ENCODE measurements around the gene KLHL29.

KLHL29 gene

DNA sequence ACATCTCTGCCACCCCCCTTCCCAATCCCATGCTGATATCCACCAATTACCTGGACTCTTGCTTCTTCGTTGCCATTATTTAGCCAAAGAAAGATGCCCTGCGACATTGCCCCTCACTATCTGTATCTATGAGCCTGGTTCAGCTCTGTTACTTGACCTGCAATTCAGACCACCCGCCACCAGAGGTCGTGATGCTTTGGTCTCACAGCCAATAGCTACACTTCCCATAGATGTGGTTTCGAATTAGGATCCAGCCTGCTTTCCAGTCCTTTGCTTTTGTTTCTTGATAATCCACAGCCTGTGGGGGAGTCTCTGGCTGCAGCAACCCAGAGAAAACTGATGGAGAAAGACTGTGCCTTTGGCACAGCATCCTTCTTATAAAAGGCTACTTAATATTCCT lies 239.4 kb downstream of the KLHL29 start:
- H3K4me3 ChIP-seq (ENCODE audit: low read depth, low read length): no peak overlapping the region
- peak; percentile 57 for DNase-seq (ENCODE audit: low read depth)
- TF ChIP-seq POLR2A (IDR thresholded peaks at IDR 0.05; ENCODE audit: extremely low read depth, insufficient read length): no peak
- TF ChIP-seq, protein P1, sequence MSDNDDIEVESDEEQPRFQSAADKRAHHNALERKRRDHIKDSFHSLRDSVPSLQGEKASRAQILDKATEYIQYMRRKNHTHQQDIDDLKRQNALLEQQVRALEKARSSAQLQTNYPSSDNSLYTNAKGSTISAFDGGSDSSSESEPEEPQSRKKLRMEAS (IDR thresholded peaks at IDR 0.05; ENCODE audit: low read depth, low read length): no peak
- TF ChIP-seq MYC (IDR thresholded peaks at IDR 0.05; ENCODE audit: low read depth, low read length): no peak
- peak; percentile 82 for TF ChIP-seq CTCF (IDR thresholded peaks at IDR 0.05; ENCODE audit: low read depth, low read length)

GRCh38 chr2:23624915-23625314 lies 239.9 kb downstream of the KLHL29 start:
- no peak for DNase-seq (ENCODE audit: low read depth)
- no peak overlapping the region for H3K4me3 ChIP-seq (ENCODE audit: low read depth, low read length)
- TF ChIP-seq CTCF (IDR thresholded peaks at IDR 0.05; ENCODE audit: low read depth, low read length) (no peak), POLR2A (IDR thresholded peaks at IDR 0.05; ENCODE audit: extremely low read depth, insufficient read length) (no peak), MYC (IDR thresholded peaks at IDR 0.05; ENCODE audit: low read depth, low read length) (no peak)
- TF ChIP-seq, protein P1 (IDR thresholded peaks at IDR 0.05; ENCODE audit: low read depth, low read length): no peak

DNA sequence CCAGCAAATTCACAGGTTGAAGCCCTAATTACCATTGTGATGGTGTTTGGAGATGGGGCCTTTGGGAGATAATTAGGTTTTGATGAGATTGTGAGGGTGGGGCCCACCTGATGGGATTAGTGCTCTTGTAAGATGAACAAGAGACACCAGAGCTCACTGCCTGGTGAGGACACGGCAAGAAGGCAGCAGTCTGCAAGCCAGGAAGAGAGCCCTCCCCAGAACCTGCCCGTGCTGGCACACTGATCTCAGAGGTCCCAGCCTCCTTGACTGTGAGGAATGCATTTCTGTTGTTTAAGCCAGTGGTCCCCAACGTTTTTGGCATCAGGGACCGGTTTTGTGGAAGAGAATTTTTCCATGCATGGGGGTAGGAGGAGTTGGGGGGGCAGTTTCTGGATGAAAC lies 240.7 kb downstream of the KLHL29 start:
- no peak for TF ChIP-seq MYC (IDR thresholded peaks at IDR 0.05; ENCODE audit: low read depth, low read length)
- TF ChIP-seq POLR2A (IDR thresholded peaks at IDR 0.05; ENCODE audit: extremely low read depth, insufficient read length): no peak
- no peak for TF ChIP-seq CTCF (IDR thresholded peaks at IDR 0.05; ENCODE audit: low read depth, low read length)
- TF ChIP-seq, protein P1 (IDR thresholded peaks at IDR 0.05; ENCODE audit: low read depth, low read length): no peak
- no peak for DNase-seq (ENCODE audit: low read depth)
- H3K4me3 ChIP-seq (ENCODE audit: low read depth, low read length): no peak overlapping the region

DNA sequence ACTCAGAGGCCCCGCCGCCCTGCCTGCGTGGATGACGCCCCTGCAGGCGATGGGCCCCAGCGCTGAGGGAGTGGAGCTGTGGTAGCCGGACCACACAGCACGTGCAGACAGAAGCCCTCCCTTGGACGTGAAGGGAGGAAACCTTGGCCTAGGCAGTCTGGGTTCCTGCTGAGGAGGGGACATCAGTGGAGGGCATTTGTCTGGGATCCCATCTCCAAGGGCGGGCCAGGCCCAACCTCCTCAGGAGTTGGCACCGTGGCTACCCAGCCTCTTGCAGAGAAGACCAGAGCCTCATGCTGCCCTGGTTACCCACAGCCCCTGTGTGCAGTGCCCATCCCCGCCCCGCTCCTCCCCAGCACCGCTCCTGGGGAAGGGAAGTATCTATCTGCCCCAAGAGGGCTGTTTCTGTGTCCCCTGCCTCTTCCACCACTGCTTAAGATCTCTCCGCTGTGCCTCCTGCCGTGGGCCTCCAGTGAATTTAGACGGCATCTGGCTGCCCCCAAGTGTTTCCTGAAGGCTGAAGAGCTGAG lies 241.8 kb downstream of the KLHL29 start:
- DNase-seq (ENCODE audit: low read depth): no peak
- H3K4me3 ChIP-seq (ENCODE audit: low read depth, low read length): no peak overlapping the region
- no peak for TF ChIP-seq MYC (IDR thresholded peaks at IDR 0.05; ENCODE audit: low read depth, low read length)
- TF ChIP-seq CTCF (IDR thresholded peaks at IDR 0.05; ENCODE audit: low read depth, low read length): no peak
- no peak for TF ChIP-seq POLR2A (IDR thresholded peaks at IDR 0.05; ENCODE audit: extremely low read depth, insufficient read length)
- TF ChIP-seq, protein P1 (IDR thresholded peaks at IDR 0.05; ENCODE audit: low read depth, low read length): no peak

DNA sequence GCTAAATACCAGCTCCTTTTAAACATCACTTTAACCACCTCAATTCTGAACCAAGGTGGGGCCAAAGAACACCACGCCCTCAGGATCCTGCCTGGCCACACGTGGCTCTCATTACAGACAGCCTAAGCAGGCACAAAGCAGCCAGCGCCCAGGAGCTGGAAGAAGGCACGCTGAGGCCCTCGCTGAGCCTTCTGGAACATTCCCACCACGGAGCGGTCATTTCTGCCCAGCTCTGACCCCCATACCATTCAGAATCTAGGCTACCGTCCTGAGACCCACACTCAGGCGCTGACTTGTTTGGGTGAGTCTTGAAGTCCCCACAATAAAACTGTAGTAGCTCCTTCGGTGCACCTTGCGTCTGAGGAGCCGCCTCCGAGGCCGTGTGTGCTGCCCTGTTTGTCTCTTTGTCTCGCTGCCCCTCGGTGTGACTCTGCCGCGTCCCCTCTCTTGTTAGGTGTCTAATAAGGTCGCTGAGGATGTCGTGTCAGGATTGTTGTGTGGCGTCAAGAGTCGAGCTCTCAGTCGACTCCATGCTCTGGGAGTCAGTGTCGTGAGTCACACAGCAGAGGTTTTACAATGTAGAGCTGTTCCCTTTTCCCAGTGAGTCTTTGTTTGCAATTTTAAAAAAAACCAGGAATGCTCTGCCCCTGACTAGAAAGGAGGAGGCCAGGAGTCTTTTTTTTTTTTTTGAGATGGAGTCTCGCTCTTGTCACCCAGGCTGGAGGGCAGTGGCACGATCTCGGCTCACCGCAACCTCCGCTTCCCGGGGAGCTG lies 242.4 kb downstream of the KLHL29 start:
- no peak for DNase-seq (ENCODE audit: low read depth)
- H3K4me3 ChIP-seq (ENCODE audit: low read depth, low read length): no peak overlapping the region
- TF ChIP-seq, protein P1 (IDR thresholded peaks at IDR 0.05; ENCODE audit: low read depth, low read length): no peak
- no peak for TF ChIP-seq CTCF (IDR thresholded peaks at IDR 0.05; ENCODE audit: low read depth, low read length)

Data from NB4 (cell line).